HCT116 (cell line): ENCODE results near the gene MAP3K21. TPM values are rescaled to one million over a fixed set of nuclear protein-coding genes. Genes with fewer than 3 reads are reported as not detected.

Experiments
- ATAC-seq: fragments of 200-7000 bp; cut with Tn5 transposase; 2 replicates; pipeline ENCODE4 v1.9.1; 2020; ENCODE audit warnings: mild to moderate bottlenecking, moderate library complexity
- BruUV-seq: library from RNA; stranded (reverse); fragments of 400-500 nt; replicated peaks from 2 replicates; lab custom pipeline; 2021; lab: Mats Ljungman, UMichigan
- CTCF ChIA-PET: fragments of 300-600 bp; sonication (Branson Sonifier 250); formaldehyde crosslinking; loops from one replicate; lab custom pipeline; 2021; ENCODE audit warnings: antibody characterized with exemption; lab: Charles Lee
- POLR2A ChIA-PET: fragments of 300-600, 350-600 bp; sonication (Branson Sonifier 250); formaldehyde crosslinking; loops from one replicate; lab custom pipeline; 2021; ENCODE audit warnings: antibody characterized with exemption; lab: Charles Lee
- RAD21 ChIA-PET, 2 experiments: fragments of 300-600 bp; sonication (Branson Sonifier 250); formaldehyde crosslinking; loops; one replicate each; lab custom pipeline; 2023; ENCODE audit warnings: low total read pairs in 2 of 2; ENCODE audit not compliant: uncharacterized antibody in 2 of 2, unreplicated experiment in 2 of 2, low non-redundant PET in 1 of 2; lab: Charles Lee
- DNase-seq: peaks from one replicate; pipeline ENCODE4 v3.0.0-alpha.2; 2010; ENCODE audit warnings: low read depth, low spot score
- H2AFZ ChIP-seq: fragments of 200-600 bp; shearing (Covaris generic), sonication (generic); 2 replicates; pipeline ENCODE4 v1.6.1; 2017; ENCODE audit warnings: low read depth, mixed run types, mixed read lengths, antibody characterized with exemption, low read length; ENCODE audit not compliant: poor library complexity, severe bottlenecking
- H3K27ac ChIP-seq: 2 replicates; pipeline ENCODE4 v1.5.1; 2012; ENCODE audit warnings: low read depth, low read length
- H3K27me3 ChIP-seq: fragments of 200-600 bp; sonication (generic); 2 replicates; pipeline ENCODE4 v1.6.1; 2016; ENCODE audit warnings: mixed run types, low read length, mixed read lengths; ENCODE audit not compliant: insufficient read depth
- H3K36me3 ChIP-seq, 2 experiments: fragments of 200-500 bp in 1 of 2; fragments of 200-600 bp in 1 of 2; sonication (Bioruptor generic) in 1 of 2; sonication (generic) in 1 of 2; 2 replicates each; pipeline versions ENCODE4 v1.5.1 to v1.6.1; 2014 to 2016; ENCODE audit warnings: low read length in 2 of 2, inconsistent platforms in 1 of 2, mixed read lengths in 1 of 2, mixed run types in 1 of 2; ENCODE audit not compliant: insufficient read depth in 2 of 2, control insufficient read depth in 1 of 2
- H3K4me1 ChIP-seq, 2 experiments: fragments of 200-600 bp in 1 of 2; sonication (generic) in 1 of 2; 2 replicates each; pipeline versions ENCODE4 v1.5.1 to v1.6.1; 2012 to 2017; ENCODE audit warnings: low read length in 2 of 2, inconsistent platforms in 1 of 2, mild to moderate bottlenecking in 1 of 2, mixed read lengths in 1 of 2, mixed run types in 1 of 2, moderate library complexity in 1 of 2; ENCODE audit not compliant: insufficient read depth in 2 of 2, control insufficient read depth in 1 of 2
- H3K4me2 ChIP-seq: fragments of 200-600 bp; sonication (generic); 2 replicates; pipeline ENCODE4 v1.6.1; 2017; ENCODE audit warnings: mixed run types, low read length, mixed read lengths
- H3K4me3 ChIP-seq, 2 experiments: fragments of 200-600 bp in 1 of 2; sonication (generic) in 1 of 2; replicated peaks in 1 of 2; 2 replicates each; pipeline ENCODE4 v1.5.1; 2011 to 2016; ENCODE audit warnings: low read length in 2 of 2, control low read depth in 1 of 2, low read depth in 1 of 2, mild to moderate bottlenecking in 1 of 2, mixed read lengths in 1 of 2, mixed run types in 1 of 2
- H3K79me2 ChIP-seq: fragments of 200-600 bp; sonication (generic); 2 replicates; pipeline ENCODE4 v1.6.1; 2017; ENCODE audit warnings: mild to moderate bottlenecking, mixed run types, low read length, moderate library complexity, mixed read lengths; ENCODE audit not compliant: insufficient read depth
- H3K9ac ChIP-seq: fragments of 200-600 bp; sonication (generic); 2 replicates; pipeline ENCODE4 v1.6.1; 2016; ENCODE audit warnings: low read length, mixed read lengths
- H3K9me2 ChIP-seq: fragments of 200-600 bp; sonication (generic), shearing (Covaris generic); 2 replicates; pipeline ENCODE4 v1.6.1; 2017; ENCODE audit warnings: mixed run types, mild to moderate bottlenecking, moderate library complexity; ENCODE audit not compliant: insufficient read depth
- H3K9me3 ChIP-seq, 2 experiments: fragments of 200-500 bp in 1 of 2; fragments of 200-600 bp in 1 of 2; sonication (Bioruptor generic) in 1 of 2; sonication (generic) in 1 of 2; 2 replicates each; pipeline ENCODE4 v1.6.1; 2014 to 2017; ENCODE audit warnings: low read length in 2 of 2, mixed read lengths in 2 of 2, inconsistent platforms in 1 of 2, low read depth in 1 of 2, mild to moderate bottlenecking in 1 of 2, mixed run types in 1 of 2, moderate library complexity in 1 of 2; ENCODE audit not compliant: control insufficient read depth in 1 of 2, insufficient read depth in 1 of 2
- H4K20me1 ChIP-seq: fragments of 200-600 bp; sonication (generic), shearing (Covaris generic); 2 replicates; pipeline ENCODE4 v1.6.1; 2017; ENCODE audit warnings: mixed run types, mild to moderate bottlenecking, moderate library complexity; ENCODE audit not compliant: insufficient read depth
- CBX3 ChIP-seq: IDR thresholded peaks from 2 replicates; pipeline ENCODE4 v1.6.1; 2012; ENCODE audit warnings: low read depth
- JUND ChIP-seq: IDR thresholded peaks from 2 replicates; pipeline ENCODE4 v1.6.1; 2012
- POLR2A ChIP-seq: IDR thresholded peaks from 2 replicates; pipeline ENCODE4 v1.7.0; 2011; ENCODE audit warnings: borderline replicate concordance; ENCODE audit not compliant: insufficient read depth, insufficient read length; ENCODE audit errors: extremely low read depth
- POLR2AphosphoS5 ChIP-seq: IDR thresholded peaks from 2 replicates; pipeline ENCODE4 v1.6.1; 2011; ENCODE audit warnings: mild to moderate bottlenecking, low read depth, low read length, moderate library complexity
- RAD21 ChIP-seq: IDR thresholded peaks from 2 replicates; pipeline ENCODE4 v1.6.1; 2012; ENCODE audit warnings: low read depth, mild to moderate bottlenecking
- SIN3A ChIP-seq: IDR thresholded peaks from 2 replicates; pipeline ENCODE4 v1.6.1; 2012; ENCODE audit warnings: low read depth
- SP1 ChIP-seq: IDR thresholded peaks from 2 replicates; pipeline ENCODE4 v1.6.1; 2012; ENCODE audit warnings: low read depth
- SRF ChIP-seq: IDR thresholded peaks from 2 replicates; pipeline ENCODE4 v1.6.1; 2012; ENCODE audit warnings: low read depth
- intact Hi-C: fragments of 100-400 bp; cut with micrococcal nuclease; formaldehyde crosslinking; loops from 2 replicates; pipeline ENCODE4 v1.10.0; 2022
- total RNA-seq: library from RNA; stranded (reverse); gene quantifications from one replicate; pipeline ENCODE4 v1.2.1, GENCODE V29; 2021; ENCODE audit not compliant: unreplicated experiment
- TF ChIP-seq, protein P1 (sequence below), 3 experiments: fragments of 200-600 bp in 1 of 3; sonication (generic) in 1 of 3; IDR thresholded peaks in 2 of 3; conservative IDR thresholded peaks in 1 of 3; 2 replicates each; pipeline ENCODE4 v1.5.1; 2012 to 2017; ENCODE audit warnings: low read depth in 2 of 3, low read length in 2 of 3, antibody characterized with exemption in 1 of 3, borderline replicate concordance in 1 of 3, control low read depth in 1 of 3, mild to moderate bottlenecking in 1 of 3, mixed read lengths in 1 of 3, mixed run types in 1 of 3, moderate library complexity in 1 of 3; ENCODE audit not compliant: insufficient read depth in 1 of 3
- TF ChIP-seq, protein P2 (sequence below): IDR thresholded peaks from 2 replicates; pipeline ENCODE4 v1.6.1; 2012; ENCODE audit warnings: low read depth

The MAP3K21 gene
- total RNA-seq, 1 experiment from 2014 or later, result 19.1 TPM

DNA sequence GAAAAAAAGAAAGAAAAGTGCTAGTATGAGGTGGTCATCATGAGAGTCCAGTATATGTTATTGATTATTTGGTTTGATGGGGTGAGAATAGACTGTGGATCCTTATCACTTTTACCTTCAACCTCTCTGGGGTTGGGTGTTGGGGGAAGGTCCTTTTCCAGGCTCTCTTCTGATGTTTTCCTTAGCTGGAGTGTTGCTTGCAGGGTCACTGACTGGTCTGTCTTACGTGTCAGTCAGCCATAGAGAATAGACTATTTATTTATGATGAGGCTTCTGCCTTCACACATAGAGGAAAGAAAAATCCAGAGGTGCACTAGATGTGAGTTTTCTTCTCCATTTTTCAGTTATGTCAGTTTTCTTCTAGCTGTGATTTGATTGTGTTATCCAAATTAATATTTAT is 36.5 kb downstream of the MAP3K21 start:
- intact Hi-C loops, result loop anchor here (5.0 kb wide), 1 partner anchor 748 kb away; no protein-coding TSS in a partner anchor
- Histone ChIP-seq H3K4me3 (no peak overlapping the region), H3K27ac (no peak overlapping the region), H3K9me2 (no peaks in the 10 kb centered on the region), H3K36me3 (0 out of 4 replicates have a peak, but pooled peaks cover 4% of the 10 kb centered on the region in 2 experiments), H3K79me2 (peaks cover 19% of the 10 kb centered on the region; the same call in 1 of the 2 replicates), H3K4me1 (peaks cover 25 to 37% of the 10 kb centered on the region in 2 experiments), H3K4me2 (no peak overlapping the region), H4K20me1 (peaks cover 7% of the 10 kb centered on the region; the same call in 1 of the 2 replicates), H3K9me3 (no peaks in the 10 kb centered on the region), H2AFZ (no peak overlapping the region), H3K9ac (no peak overlapping the region), H3K27me3 (no peaks in the 10 kb centered on the region)
- ChIA-PET CTCF (interaction anchor here (0.6 to 1.3 kb wide), 3 partner anchors 22 to 43 kb away, joined by 3 to 4 read pairs (median 3); no protein-coding TSS in a partner anchor), RAD21 (no interaction called here), POLR2A (no interaction called here)
- BruUV-seq, result no TSS peak
- no peak for TF ChIP-seq SIN3A
- TF ChIP-seq POLR2A, result no peak
- no peak for TF ChIP-seq CBX3
- no peak for TF ChIP-seq POLR2AphosphoS5
- DNase-seq (no peak), ATAC-seq (no peak)

DNA sequence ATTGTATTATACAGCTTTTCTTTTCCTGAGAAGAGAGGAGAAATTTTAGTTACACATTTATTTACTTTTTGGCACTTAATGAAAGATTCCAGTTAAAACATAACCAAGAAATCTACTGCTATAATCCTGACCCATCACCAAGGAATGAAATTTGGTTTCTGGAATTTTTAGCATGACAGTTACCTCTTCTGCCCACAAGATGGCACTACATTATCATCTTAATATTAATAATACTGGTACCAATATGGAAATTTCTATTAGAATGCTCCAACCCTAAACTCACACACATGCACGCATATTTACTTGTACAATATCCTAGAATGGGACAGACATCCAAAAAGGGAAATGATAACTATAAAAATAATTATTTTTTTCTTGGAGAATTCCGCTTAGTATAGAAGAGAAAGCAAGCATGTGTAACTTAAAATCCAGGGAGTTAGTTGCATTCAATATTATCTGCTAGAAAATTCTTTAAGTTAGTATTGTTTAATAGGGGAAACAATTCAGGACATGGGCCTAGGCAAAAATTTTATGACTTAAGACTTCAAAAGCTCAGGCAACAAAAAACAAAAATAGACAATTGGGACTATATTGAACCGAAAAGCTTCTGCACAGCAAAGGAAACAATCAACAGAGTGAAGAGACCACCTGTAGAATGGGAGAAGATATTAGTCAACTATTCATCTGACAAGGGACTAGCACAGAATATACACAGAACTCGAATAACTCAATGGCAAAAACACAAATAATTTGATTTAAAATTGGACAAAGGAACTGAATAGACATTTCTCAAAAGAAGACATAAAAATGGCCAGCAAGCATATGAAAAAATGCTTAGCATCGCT is 37.4 kb downstream of the MAP3K21 start:
- Histone ChIP-seq H3K9ac (no peak overlapping the region), H3K4me1 (peaks cover 25 to 37% of the 10 kb centered on the region in 2 experiments), H4K20me1 (peaks cover 7% of the 10 kb centered on the region; the same call in 1 of the 2 replicates), H3K4me2 (no peak overlapping the region), H3K4me3 (no peak overlapping the region), H3K27ac (no peak overlapping the region), H2AFZ (no peak overlapping the region), H3K9me2 (no peaks in the 10 kb centered on the region), H3K79me2 (peaks cover 24% of the 10 kb centered on the region; the same call in 1 of the 2 replicates), H3K36me3 (0 out of 4 replicates have a peak, but pooled peaks cover 4% of the 10 kb centered on the region in 2 experiments), H3K9me3 (no peaks in the 10 kb centered on the region), H3K27me3 (no peaks in the 10 kb centered on the region)
- DNase-seq (no peak), ATAC-seq (no peak)
- ChIA-PET CTCF (interaction anchor here (1.1 to 1.5 kb wide), 3 partner anchors 21 to 746 kb away, joined by 3 to 5 read pairs (median 3); no protein-coding TSS in a partner anchor), RAD21 (no interaction called here), POLR2A (no interaction called here)
- BruUV-seq, result no TSS peak
- intact Hi-C loops, result loop anchor here (5.0 kb wide), 2 partner anchors 63 to 747 kb away; no protein-coding TSS in a partner anchor
- TF ChIP-seq SRF, result no peak
- TF ChIP-seq POLR2AphosphoS5, result no peak
- TF ChIP-seq RAD21, result peak; percentile 63
- no peak for TF ChIP-seq CBX3
- TF ChIP-seq, protein P1, sequence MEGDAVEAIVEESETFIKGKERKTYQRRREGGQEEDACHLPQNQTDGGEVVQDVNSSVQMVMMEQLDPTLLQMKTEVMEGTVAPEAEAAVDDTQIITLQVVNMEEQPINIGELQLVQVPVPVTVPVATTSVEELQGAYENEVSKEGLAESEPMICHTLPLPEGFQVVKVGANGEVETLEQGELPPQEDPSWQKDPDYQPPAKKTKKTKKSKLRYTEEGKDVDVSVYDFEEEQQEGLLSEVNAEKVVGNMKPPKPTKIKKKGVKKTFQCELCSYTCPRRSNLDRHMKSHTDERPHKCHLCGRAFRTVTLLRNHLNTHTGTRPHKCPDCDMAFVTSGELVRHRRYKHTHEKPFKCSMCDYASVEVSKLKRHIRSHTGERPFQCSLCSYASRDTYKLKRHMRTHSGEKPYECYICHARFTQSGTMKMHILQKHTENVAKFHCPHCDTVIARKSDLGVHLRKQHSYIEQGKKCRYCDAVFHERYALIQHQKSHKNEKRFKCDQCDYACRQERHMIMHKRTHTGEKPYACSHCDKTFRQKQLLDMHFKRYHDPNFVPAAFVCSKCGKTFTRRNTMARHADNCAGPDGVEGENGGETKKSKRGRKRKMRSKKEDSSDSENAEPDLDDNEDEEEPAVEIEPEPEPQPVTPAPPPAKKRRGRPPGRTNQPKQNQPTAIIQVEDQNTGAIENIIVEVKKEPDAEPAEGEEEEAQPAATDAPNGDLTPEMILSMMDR (IDR thresholded peaks at IDR 0.05 in 2 of 3, conservative IDR thresholded peaks at IDR 0.05 in 1 of 3; ENCODE audit: borderline replicate concordance in 1 of 3, insufficient read depth in 1 of 3, low read depth in 2 of 3, low read length in 2 of 3), result peak; percentile 43 to 72 (median 51); a peak in 5 of 6 replicates
- no peak for TF ChIP-seq JUND
- TF ChIP-seq SP1, result no peak
- TF ChIP-seq, protein P2, sequence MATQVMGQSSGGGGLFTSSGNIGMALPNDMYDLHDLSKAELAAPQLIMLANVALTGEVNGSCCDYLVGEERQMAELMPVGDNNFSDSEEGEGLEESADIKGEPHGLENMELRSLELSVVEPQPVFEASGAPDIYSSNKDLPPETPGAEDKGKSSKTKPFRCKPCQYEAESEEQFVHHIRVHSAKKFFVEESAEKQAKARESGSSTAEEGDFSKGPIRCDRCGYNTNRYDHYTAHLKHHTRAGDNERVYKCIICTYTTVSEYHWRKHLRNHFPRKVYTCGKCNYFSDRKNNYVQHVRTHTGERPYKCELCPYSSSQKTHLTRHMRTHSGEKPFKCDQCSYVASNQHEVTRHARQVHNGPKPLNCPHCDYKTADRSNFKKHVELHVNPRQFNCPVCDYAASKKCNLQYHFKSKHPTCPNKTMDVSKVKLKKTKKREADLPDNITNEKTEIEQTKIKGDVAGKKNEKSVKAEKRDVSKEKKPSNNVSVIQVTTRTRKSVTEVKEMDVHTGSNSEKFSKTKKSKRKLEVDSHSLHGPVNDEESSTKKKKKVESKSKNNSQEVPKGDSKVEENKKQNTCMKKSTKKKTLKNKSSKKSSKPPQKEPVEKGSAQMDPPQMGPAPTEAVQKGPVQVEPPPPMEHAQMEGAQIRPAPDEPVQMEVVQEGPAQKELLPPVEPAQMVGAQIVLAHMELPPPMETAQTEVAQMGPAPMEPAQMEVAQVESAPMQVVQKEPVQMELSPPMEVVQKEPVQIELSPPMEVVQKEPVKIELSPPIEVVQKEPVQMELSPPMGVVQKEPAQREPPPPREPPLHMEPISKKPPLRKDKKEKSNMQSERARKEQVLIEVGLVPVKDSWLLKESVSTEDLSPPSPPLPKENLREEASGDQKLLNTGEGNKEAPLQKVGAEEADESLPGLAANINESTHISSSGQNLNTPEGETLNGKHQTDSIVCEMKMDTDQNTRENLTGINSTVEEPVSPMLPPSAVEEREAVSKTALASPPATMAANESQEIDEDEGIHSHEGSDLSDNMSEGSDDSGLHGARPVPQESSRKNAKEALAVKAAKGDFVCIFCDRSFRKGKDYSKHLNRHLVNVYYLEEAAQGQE, result no peak
